ENCODE data around the gene FGR. TPM values are rescaled to one million over a fixed set of nuclear protein-coding genes. Genes with fewer than 3 reads are reported as not detected.
A peak's percentile ranks its signal among the peaks of the same experiment; 100 is the strongest.

Gene FGR
- total RNA-seq, 2 donors from 2014 or later, result 8.6 to 10.7 TPM

- ATAC-seq (no peak), DNase-seq (no peak)
- intact Hi-C loops (cut with DNase I), result loop anchor here in 1 of 2 donors (2.0 to 10.0 kb wide), 3 partner anchors 113 to 307 kb away; partner anchors contain the start of gene WASF2
Observed at GRCh38 chr1:27607239-27607804, 27.7 kb downstream of the FGR start.

- DNase-seq, result no peak
- intact Hi-C loops (cut with DNase I), result loop anchor here in 1 of 2 donors (2.0 to 10.0 kb wide), 3 partner anchors 112 to 306 kb away; partner anchors contain the start of gene WASF2
- no peak for ATAC-seq
Observed at GRCh38 chr1:27606708-27607238, 28.2 kb downstream of the FGR start.

GRCh38 chr1:27605796-27606707 is 28.9 kb downstream of the FGR start:
- no peak for DNase-seq
- intact Hi-C loops (cut with DNase I), result loop anchor here in 1 of 2 donors (2.0 to 10.0 kb wide), 3 partner anchors 111 to 305 kb away; partner anchors contain the start of gene WASF2
- ATAC-seq, result no peak

GRCh38 chr1:27605300-27605766 is 29.7 kb downstream of the FGR start:
- no peak for ATAC-seq
- intact Hi-C loops (cut with DNase I), result loop anchor here in 1 of 2 donors (10.0 kb wide), 1 partner anchor 111 kb away; the partner anchor contains the start of gene WASF2
- no peak for DNase-seq

- no peak for DNase-seq
- intact Hi-C loops (cut with DNase I), result loop anchor here (5.0 to 10.0 kb wide), 3 partner anchors 47 to 187 kb away; partner anchors contain the start of gene WASF2 (in 1 of the 2)
- no peak for ATAC-seq
Observed at GRCh38 chr1:27604579-27605299, 30.2 kb downstream of the FGR start.

GRCh38 chr1:27603681-27604578 is 31.1 kb downstream of the FGR start, which contains the start of gene AHDC1:
TSS of gene AHDC1 (minus strand) at chr1:27604144. CDS start at chr1:27552115, 52,029 bp downstream.
- ATAC-seq (peak; percentile 73 to 74), DNase-seq (peak; percentile 94)
- intact Hi-C loops (cut with DNase I), result loop anchor here (5.0 to 10.0 kb wide), 3 partner anchors 47 to 187 kb away; partner anchors contain the start of gene WASF2 (in 1 of the 2)

- intact Hi-C loops (cut with DNase I), result loop anchor here (5.0 to 10.0 kb wide), 3 partner anchors 46 to 186 kb away; partner anchors contain the start of gene WASF2 (in 1 of the 2)
- DNase-seq (peak; percentile 57), ATAC-seq (peak; percentile 1 to 7)
Observed at GRCh38 chr1:27603309-27603680, 31.7 kb downstream of the FGR start.

GRCh38 chr1:27602462-27603308 is 32.3 kb downstream of the FGR start:
- ATAC-seq (peak; percentile 19 to 35), DNase-seq (peak; percentile 74)
- intact Hi-C loops (cut with DNase I), result loop anchor here (5.0 to 10.0 kb wide), 3 partner anchors 45 to 185 kb away; partner anchors contain the start of gene WASF2 (in 1 of the 2)

- DNase-seq (peak; percentile 49), ATAC-seq (peak; percentile 2 to 19)
- intact Hi-C loops (cut with DNase I), result loop anchor here (5.0 to 10.0 kb wide), 3 partner anchors 45 to 185 kb away; partner anchors contain the start of gene WASF2 (in 1 of the 2)
Observed at GRCh38 chr1:27601771-27602461, 33.1 kb downstream of the FGR start.

GRCh38 chr1:27601321-27601770 is 33.6 kb downstream of the FGR start:
- ATAC-seq (no peak), DNase-seq (no peak)
- intact Hi-C loops (cut with DNase I), result loop anchor here (5.0 to 10.0 kb wide), 3 partner anchors 44 to 184 kb away; partner anchors contain the start of gene WASF2 (in 1 of the 2)

- intact Hi-C loops (cut with DNase I), result loop anchor here (5.0 to 10.0 kb wide), 3 partner anchors 43 to 183 kb away; partner anchors contain the start of gene WASF2 (in 1 of the 2)
- no peak for DNase-seq
Observed at GRCh38 chr1:27600498-27601175, 34.3 kb downstream of the FGR start.

GRCh38 chr1:27599605-27600497 is 35.1 kb downstream of the FGR start:
- ATAC-seq (no peak), DNase-seq (no peak)
- intact Hi-C loops (cut with DNase I), result loop anchor here (2.0 to 10.0 kb wide), 4 partner anchors 31 to 183 kb away; partner anchors contain the start of gene WASF2 (in 1 of the 2)

More at GRCh38 chr1:27600498-27601175, 34.3 kb downstream of the FGR start:
- no peak for ATAC-seq

- peak; percentile 78 for DNase-seq
- ATAC-seq, result peak; percentile 14 to 64
- intact Hi-C loops (cut with DNase I), result loop anchor here in 1 of 2 donors (2.0 kb wide), 1 partner anchor 30 kb away; no protein-coding TSS in a partner anchor
Observed at GRCh38 chr1:27598902-27599528, 36.0 kb downstream of the FGR start.

Measured in left cardiac atrium (tissue), 4 donors.